ENCODE measurements around the gene SSUH2. TPM values are rescaled to one million over a fixed set of nuclear protein-coding genes. Genes with fewer than 3 reads are reported as not detected.

SSUH2 gene
- total RNA-seq, 3 donors from 2014 or later: not detected

- H3K27me3 Mint-ChIP-seq (ENCODE audit: low read depth): no peaks in the 10 kb centered on the region
Observed at GRCh38 chr3:8579943-8580342, 64.7 kb downstream of the SSUH2 start.

GRCh38 chr3:8579096-8579495, 65.5 kb downstream of the SSUH2 start:
- no peaks in the 10 kb centered on the region for H3K27me3 Mint-ChIP-seq (ENCODE audit: low read depth)
- ATAC-seq (no peak), DNase-seq (no peak)
- H3K4me3 Mint-ChIP-seq: no peak overlapping the region
- H3K9me3 Mint-ChIP-seq: no peaks in the 10 kb centered on the region
- H3K36me3 Mint-ChIP-seq (ENCODE audit: insufficient read depth): no peaks in the 10 kb centered on the region
- H3K4me1 Mint-ChIP-seq (ENCODE audit: low read depth): no peaks in the 10 kb centered on the region

More at GRCh38 chr3:8579943-8580342, 64.7 kb downstream of the SSUH2 start:
- Mint-ChIP-seq H3K36me3 (ENCODE audit: insufficient read depth) (no peaks in the 10 kb centered on the region), H3K9me3 (no peaks in the 10 kb centered on the region), H3K4me1 (ENCODE audit: low read depth) (no peaks in the 10 kb centered on the region), H3K4me3 (no peak overlapping the region)
- ATAC-seq: no peak
- DNase-seq: no peak

- no peaks in the 10 kb centered on the region for H3K4me1 Mint-ChIP-seq (ENCODE audit: low read depth)
- H3K4me3 Mint-ChIP-seq: no peak overlapping the region
- no peaks in the 10 kb centered on the region for H3K27me3 Mint-ChIP-seq (ENCODE audit: low read depth)
- no peak for DNase-seq
- ATAC-seq: no peak
- H3K36me3 Mint-ChIP-seq (ENCODE audit: insufficient read depth): no peaks in the 10 kb centered on the region
- H3K9me3 Mint-ChIP-seq: no peaks in the 10 kb centered on the region
Observed at GRCh38 chr3:8578282-8578681, 66.3 kb downstream of the SSUH2 start.

GRCh38 chr3:8576841-8577571, 67.6 kb downstream of the SSUH2 start:
- no peaks in the 10 kb centered on the region for H3K9me3 Mint-ChIP-seq
- ATAC-seq (no peak), DNase-seq (no peak)
- H3K4me3 Mint-ChIP-seq: no peak overlapping the region
- H3K4me1 Mint-ChIP-seq (ENCODE audit: low read depth): no peaks in the 10 kb centered on the region
- no peaks in the 10 kb centered on the region for H3K36me3 Mint-ChIP-seq (ENCODE audit: insufficient read depth)
- H3K27me3 Mint-ChIP-seq (ENCODE audit: low read depth): peaks cover 2% of the 10 kb centered on the region

GRCh38 chr3:8576436-8576835, 68.2 kb downstream of the SSUH2 start:
- no peak overlapping the region for H3K4me3 Mint-ChIP-seq
- ATAC-seq: no peak

GRCh38 chr3:8575364-8576104, 69.1 kb downstream of the SSUH2 start:
- ATAC-seq (no peak), DNase-seq (no peak)
- no peaks in the 10 kb centered on the region for H3K36me3 Mint-ChIP-seq (ENCODE audit: insufficient read depth)
- H3K9me3 Mint-ChIP-seq: no peaks in the 10 kb centered on the region
- peaks cover 2% of the 10 kb centered on the region for H3K27me3 Mint-ChIP-seq (ENCODE audit: low read depth)
- H3K4me1 Mint-ChIP-seq (ENCODE audit: low read depth): peaks cover 13% of the 10 kb centered on the region
- H3K4me3 Mint-ChIP-seq: no peak overlapping the region

More at GRCh38 chr3:8576436-8576835, 68.2 kb downstream of the SSUH2 start:
- peaks cover 4% of the 10 kb centered on the region for H3K4me1 Mint-ChIP-seq (ENCODE audit: low read depth)
- no peak for DNase-seq
- H3K9me3 Mint-ChIP-seq: no peaks in the 10 kb centered on the region
- H3K27me3 Mint-ChIP-seq (ENCODE audit: low read depth): peaks cover 2% of the 10 kb centered on the region
- H3K36me3 Mint-ChIP-seq (ENCODE audit: insufficient read depth): no peaks in the 10 kb centered on the region

GRCh38 chr3:8574670-8575322, 69.8 kb downstream of the SSUH2 start:
- DNase-seq (no peak), ATAC-seq (no peak)
- Mint-ChIP-seq H3K27me3 (ENCODE audit: low read depth) (peaks cover 2% of the 10 kb centered on the region), H3K4me3 (no peak overlapping the region), H3K36me3 (ENCODE audit: insufficient read depth) (no peaks in the 10 kb centered on the region), H3K4me1 (ENCODE audit: low read depth) (peaks cover 15% of the 10 kb centered on the region), H3K9me3 (no peaks in the 10 kb centered on the region)

- Mint-ChIP-seq H3K4me1 (ENCODE audit: low read depth) (peaks cover 15% of the 10 kb centered on the region), H3K27me3 (ENCODE audit: low read depth) (peaks cover 2% of the 10 kb centered on the region), H3K4me3 (no peak overlapping the region), H3K9me3 (no peaks in the 10 kb centered on the region), H3K36me3 (ENCODE audit: insufficient read depth) (no peaks in the 10 kb centered on the region)
- no peak for ATAC-seq
- DNase-seq: no peak
Observed at GRCh38 chr3:8574040-8574669, 70.4 kb downstream of the SSUH2 start.

GRCh38 chr3:8573342-8573926, 71.2 kb downstream of the SSUH2 start:
- Mint-ChIP-seq H3K4me1 (ENCODE audit: low read depth) (peaks cover 15% of the 10 kb centered on the region), H3K27me3 (ENCODE audit: low read depth) (peaks cover 2% of the 10 kb centered on the region), H3K36me3 (ENCODE audit: insufficient read depth) (no peaks in the 10 kb centered on the region), H3K4me3 (no peak overlapping the region), H3K9me3 (no peaks in the 10 kb centered on the region)
- DNase-seq (no peak), ATAC-seq (no peak)

- peaks cover 2% of the 10 kb centered on the region for H3K27me3 Mint-ChIP-seq (ENCODE audit: low read depth)
- H3K36me3 Mint-ChIP-seq (ENCODE audit: insufficient read depth): no peaks in the 10 kb centered on the region
- no peak overlapping the region for H3K4me3 Mint-ChIP-seq
- ATAC-seq (no peak), DNase-seq (no peak)
- peaks cover 15% of the 10 kb centered on the region for H3K4me1 Mint-ChIP-seq (ENCODE audit: low read depth)
- H3K9me3 Mint-ChIP-seq: no peaks in the 10 kb centered on the region
Observed at GRCh38 chr3:8571256-8571655, 73.3 kb downstream of the SSUH2 start.

Other genes starting within 250 kb of the SSUH2 start
- gene LMCD1, start 143.0 kb downstream of the SSUH2 start, total RNA-seq: 1 to 10 TPM in 1 of 3 donors, under 1 TPM in 2; 0.74 to 1.8 (median 0.76) TPM
- not detected for gene CAV3, start 89.0 kb upstream of the SSUH2 start, total RNA-seq
- 1 to 10 TPM in 1 of 3 donors, under 1 TPM in 2; 0.25 to 1.2 (median 0.41) TPM for gene OXTR, start 124.8 kb upstream of the SSUH2 start, total RNA-seq